K562 treated with DMSO at 1 percent for 48 hours (cell line): ENCODE results near the gene ABITRAM. TPM values are rescaled to one million over a fixed set of nuclear protein-coding genes. Genes with fewer than 3 reads are reported as not detected.

Source experiments
- total RNA-seq: library from RNA; unstranded; fragments of 300-600 nt; gene quantifications from 2 replicates; pipeline ENCODE4 v1.2.3, GENCODE V29; 2022; ENCODE audit warnings: low replicate concordance; ENCODE audit errors: extremely low read depth

Gene ABITRAM
- not detected in 2 replicates for total RNA-seq

GRCh38 chr9:108934323-108934893 lies at the start of gene ABITRAM:
Gene ABITRAM (plus strand): TSS chr9:108934400. CDS start chr9:108934487, 87 bp downstream.

GRCh38 chr9:108933718-108934322 lies 380 bp upstream of the ABITRAM start, which contains the start of gene ELP1:
Gene ELP1 (minus strand): TSS chr9:108934124. CDS start chr9:108931146, 2,978 bp downstream.

Other genes with a start within 250 kb of the ABITRAM start
- not detected in 2 replicates for gene ACTL7B, start 78.4 kb upstream of the ABITRAM start, total RNA-seq
- gene ACTL7A, start 72.1 kb upstream of the ABITRAM start, total RNA-seq, result not detected in 2 replicates
- not detected in 2 replicates for gene ELP1, start 276 bp upstream of the ABITRAM start, total RNA-seq
- gene CTNNAL1, start 79.1 kb downstream of the ABITRAM start, total RNA-seq, result not detected in 2 replicates
- gene TMEM245, start 185.5 kb downstream of the ABITRAM start, total RNA-seq, result not detected in 2 replicates
- not detected in 2 replicates for gene FRRS1L, start 232.8 kb downstream of the ABITRAM start, total RNA-seq